OCI-LY7 (cell line): ENCODE results near the gene DOCK7. TPM values are rescaled to one million over a fixed set of nuclear protein-coding genes. Genes with fewer than 3 reads are reported as not detected.
"Not testable (repeated sequence)": the region's sequence is repeated elsewhere in the genome, so short reads cannot be mapped to it uniquely, and the experiment has no call there.

ENCODE experiments used
- BruUV-seq: library from RNA; stranded (reverse); fragments of 400-500 nt; replicated peaks from 2 replicates; lab custom pipeline; 2021; lab: Mats Ljungman, UMichigan
- CTCF ChIA-PET: fragments of 300-600 bp; sonication (Branson Sonifier 250); formaldehyde crosslinking; loops from one replicate; lab custom pipeline; 2022; ENCODE audit warnings: antibody characterized with exemption; ENCODE audit not compliant: unreplicated experiment; lab: Charles Lee
- POLR2A ChIA-PET: fragments of 300-600 bp; sonication (Branson Sonifier 250); formaldehyde crosslinking; loops from one replicate; lab custom pipeline; 2022; ENCODE audit warnings: antibody characterized with exemption; lab: Charles Lee
- DNase-seq: peaks from one replicate; pipeline ENCODE4 v3.0.0-alpha.2; 2015; ENCODE audit warnings: low spot score
- H2AFZ ChIP-seq: fragments of 200-600 bp; sonication (generic), shearing (Covaris generic); 2 replicates; pipeline ENCODE4 v1.6.1; 2014; ENCODE audit warnings: mild to moderate bottlenecking, antibody characterized with exemption, low read length, moderate library complexity
- H3K27ac ChIP-seq: fragments of 200-600 bp; sonication (generic); 2 replicates; pipeline ENCODE4 v1.5.1; 2014; ENCODE audit warnings: mixed run types, low read depth, mild to moderate bottlenecking, moderate library complexity, low read length, inconsistent platforms; ENCODE audit not compliant: poor library complexity, severe bottlenecking
- H3K36me3 ChIP-seq: fragments of 200-600 bp; sonication (generic); 2 replicates; pipeline ENCODE4 v1.6.1; 2014; ENCODE audit warnings: mild to moderate bottlenecking, antibody characterized with exemption, low read length, moderate library complexity, mixed read lengths; ENCODE audit not compliant: insufficient read depth
- H3K4me1 ChIP-seq: fragments of 200-600 bp; sonication (generic); 2 replicates; pipeline ENCODE4 v1.5.1; 2014; ENCODE audit warnings: mild to moderate bottlenecking, low read length; ENCODE audit not compliant: insufficient read depth, poor library complexity, severe bottlenecking
- H3K4me2 ChIP-seq: fragments of 200-600 bp; sonication (generic); 2 replicates; pipeline ENCODE4 v1.6.1; 2014; ENCODE audit warnings: mild to moderate bottlenecking, low read length
- H3K4me3 ChIP-seq: fragments of 200-600 bp; sonication (generic); 2 replicates; pipeline ENCODE4 v1.5.1; 2014; ENCODE audit warnings: mild to moderate bottlenecking, low read depth, low read length; ENCODE audit not compliant: poor library complexity, severe bottlenecking
- H3K79me2 ChIP-seq: fragments of 200-600 bp; sonication (generic); 2 replicates; pipeline ENCODE4 v1.6.1; 2016; ENCODE audit warnings: low read depth, mild to moderate bottlenecking, low read length, moderate library complexity, mixed read lengths; ENCODE audit not compliant: insufficient read depth
- H3K9me2 ChIP-seq: fragments of 200-600 bp; sonication (generic); 2 replicates; pipeline ENCODE4 v1.6.1; 2016; ENCODE audit warnings: mild to moderate bottlenecking, low read length, mixed read lengths; ENCODE audit not compliant: insufficient read depth
- H3K9me3 ChIP-seq: fragments of 200-600 bp; sonication (generic); 2 replicates; pipeline ENCODE4 v1.6.1; 2014; ENCODE audit warnings: mild to moderate bottlenecking, mixed run types, low read length, mixed read lengths
- H4K20me1 ChIP-seq: fragments of 200-600 bp; sonication (generic); 2 replicates; pipeline ENCODE4 v1.6.1; 2014; ENCODE audit warnings: mild to moderate bottlenecking, antibody characterized with exemption, low read length, moderate library complexity, mixed read lengths; ENCODE audit not compliant: insufficient read depth
- EZH2phosphoT487 ChIP-seq: fragments of 200-600 bp; sonication (generic); IDR thresholded peaks from 2 replicates; pipeline ENCODE4 v1.6.1; 2018; ENCODE audit warnings: low read depth, borderline replicate concordance, mild to moderate bottlenecking, mixed run types, antibody characterized with exemption, low read length, moderate library complexity, mixed read lengths
- intact Hi-C: fragments of 100-400 bp; cut with micrococcal nuclease; formaldehyde crosslinking; loops from one replicate; pipeline ENCODE4 v1.10.0; 2022; ENCODE audit not compliant: unreplicated experiment
- total RNA-seq, 2 experiments: library from RNA; depleted of rRNA in 1 of 2; stranded (reverse); fragments of >200 nt in 1 of 2; shearing (Covaris generic) in 1 of 2; gene quantifications; 2 replicates each; pipeline ENCODE4 v1.2.3, GENCODE V29; 2014 to 2022
- TF ChIP-seq, protein P1 (sequence below): fragments of 200-600 bp; sonication (generic); conservative IDR thresholded peaks from 2 replicates; pipeline ENCODE4 v1.5.1; 2014; ENCODE audit warnings: mild to moderate bottlenecking, antibody characterized with exemption, low read length, moderate library complexity, mixed read lengths

The DOCK7 gene
- total RNA-seq, 2 experiments from 2014 or later = 19.5 to 20.3 TPM

DNA sequence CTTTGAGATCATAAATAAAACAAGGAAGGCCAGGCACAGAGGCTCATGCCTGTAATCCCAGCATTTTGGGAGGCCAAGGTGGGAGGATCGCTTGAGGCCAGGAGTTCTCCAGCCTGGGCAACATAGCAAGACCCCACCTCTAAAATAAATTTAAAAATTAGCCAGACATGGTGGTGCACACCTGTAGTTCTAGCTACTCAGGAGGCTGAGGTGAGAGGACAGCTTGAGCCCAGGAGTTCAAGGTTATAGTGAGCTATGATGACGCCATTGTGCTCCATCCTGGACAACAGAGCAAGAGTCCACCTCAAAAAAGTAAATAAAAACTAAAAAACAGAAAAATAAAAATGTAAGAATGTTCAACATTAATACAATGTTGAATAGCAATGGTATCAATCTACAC, 10.4 kb downstream of the DOCK7 start:
- H3K27ac ChIP-seq, DNase-seq, H2AFZ ChIP-seq, H3K4me1 ChIP-seq, H3K4me3 ChIP-seq, H3K79me2 ChIP-seq, CTCF ChIA-PET, H4K20me1 ChIP-seq, H3K36me3 ChIP-seq, intact Hi-C loops, H3K4me2 ChIP-seq, H3K9me2 ChIP-seq, BruUV-seq, H3K9me3 ChIP-seq: not testable (repeated sequence)
- POLR2A ChIA-PET = interaction anchor here (0.6 kb wide), 1 partner anchor 148 kb away, joined by 3 read pairs; no protein-coding TSS in a partner anchor

DNA sequence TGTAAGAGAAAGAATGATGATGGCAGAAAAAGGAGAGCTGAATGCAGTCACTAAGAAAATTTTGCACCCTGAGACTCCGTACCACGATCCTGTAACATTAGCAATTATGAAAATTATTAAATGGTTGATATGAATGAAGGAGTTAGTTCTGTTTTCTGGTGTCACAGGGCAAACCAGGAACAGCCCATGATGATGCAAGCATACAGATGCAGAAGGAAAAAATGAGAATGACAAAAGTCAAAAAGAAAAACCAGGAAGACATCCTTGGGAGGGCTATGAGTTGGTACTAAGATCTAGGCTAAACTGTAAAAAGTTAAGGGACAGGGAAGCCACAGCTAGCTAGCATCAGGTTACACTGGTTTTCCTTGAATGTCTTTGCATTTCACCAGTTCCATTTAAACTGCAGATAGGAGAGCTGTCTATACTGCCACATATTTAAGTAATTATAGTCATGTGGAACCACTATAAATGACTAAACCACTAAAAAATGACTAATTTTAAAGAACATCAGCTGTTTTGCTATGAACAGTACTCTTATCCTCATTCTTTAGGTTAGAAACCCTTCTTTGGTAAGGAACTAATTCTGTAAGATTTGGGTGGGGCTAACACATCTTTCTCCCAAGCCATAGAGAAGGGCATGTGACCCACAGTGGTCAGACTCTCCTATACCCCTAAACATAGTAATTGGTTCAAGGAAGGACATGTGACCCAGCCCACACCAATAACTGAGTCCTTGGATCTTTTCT, 11.4 kb downstream of the DOCK7 start:
- H2AFZ ChIP-seq = no peak overlapping the region
- H4K20me1 ChIP-seq = no peaks in the 10 kb centered on the region
- POLR2A ChIA-PET = interaction anchor here (1.2 kb wide), 1 partner anchor 13 kb away, joined by 3 read pairs; no protein-coding TSS in a partner anchor
- TF ChIP-seq, protein P1, sequence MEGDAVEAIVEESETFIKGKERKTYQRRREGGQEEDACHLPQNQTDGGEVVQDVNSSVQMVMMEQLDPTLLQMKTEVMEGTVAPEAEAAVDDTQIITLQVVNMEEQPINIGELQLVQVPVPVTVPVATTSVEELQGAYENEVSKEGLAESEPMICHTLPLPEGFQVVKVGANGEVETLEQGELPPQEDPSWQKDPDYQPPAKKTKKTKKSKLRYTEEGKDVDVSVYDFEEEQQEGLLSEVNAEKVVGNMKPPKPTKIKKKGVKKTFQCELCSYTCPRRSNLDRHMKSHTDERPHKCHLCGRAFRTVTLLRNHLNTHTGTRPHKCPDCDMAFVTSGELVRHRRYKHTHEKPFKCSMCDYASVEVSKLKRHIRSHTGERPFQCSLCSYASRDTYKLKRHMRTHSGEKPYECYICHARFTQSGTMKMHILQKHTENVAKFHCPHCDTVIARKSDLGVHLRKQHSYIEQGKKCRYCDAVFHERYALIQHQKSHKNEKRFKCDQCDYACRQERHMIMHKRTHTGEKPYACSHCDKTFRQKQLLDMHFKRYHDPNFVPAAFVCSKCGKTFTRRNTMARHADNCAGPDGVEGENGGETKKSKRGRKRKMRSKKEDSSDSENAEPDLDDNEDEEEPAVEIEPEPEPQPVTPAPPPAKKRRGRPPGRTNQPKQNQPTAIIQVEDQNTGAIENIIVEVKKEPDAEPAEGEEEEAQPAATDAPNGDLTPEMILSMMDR = no peak
- no peak for TF ChIP-seq EZH2phosphoT487
- H3K36me3 ChIP-seq = no peaks in the 10 kb centered on the region
- H3K79me2 ChIP-seq = no peaks in the 10 kb centered on the region
- CTCF ChIA-PET = no interaction called here
- no peak overlapping the region for H3K4me2 ChIP-seq
- no peaks in the 10 kb centered on the region for H3K4me1 ChIP-seq
- no peaks in the 10 kb centered on the region for H3K9me2 ChIP-seq
- no peaks in the 10 kb centered on the region for H3K9me3 ChIP-seq
- no peak overlapping the region for H3K27ac ChIP-seq
- intact Hi-C loops = no loop called here
- no peak for DNase-seq
- no TSS peak for BruUV-seq
- H3K4me3 ChIP-seq = no peak overlapping the region

DNA sequence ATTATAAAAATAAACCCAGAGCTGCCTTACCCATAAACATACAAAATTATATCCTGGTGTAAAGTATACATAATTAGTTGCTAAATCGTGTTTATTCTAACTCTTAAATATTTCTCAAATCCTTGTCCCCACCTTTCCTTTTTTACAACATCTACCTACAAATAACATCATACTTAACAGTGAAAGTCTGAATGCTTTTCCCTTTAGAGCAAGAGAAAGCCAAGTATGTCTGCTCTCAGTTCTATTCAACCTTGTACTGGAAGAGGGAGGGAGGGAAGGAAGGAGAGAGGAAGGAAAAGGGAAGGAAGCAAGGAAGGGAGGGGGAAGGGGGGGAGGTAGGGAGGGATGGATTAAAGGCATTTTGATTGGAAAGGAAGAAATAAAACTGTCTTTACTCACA, 14.6 kb downstream of the DOCK7 start:
- Histone ChIP-seq H3K9me2 (no peaks in the 10 kb centered on the region), H2AFZ (no peak overlapping the region), H3K9me3 (no peaks in the 10 kb centered on the region), H3K4me3 (no peak overlapping the region), H3K4me1 (no peaks in the 10 kb centered on the region), H3K4me2 (no peak overlapping the region), H4K20me1 (no peaks in the 10 kb centered on the region), H3K79me2 (no peaks in the 10 kb centered on the region), H3K36me3 (no peaks in the 10 kb centered on the region), H3K27ac (no peak overlapping the region)
- BruUV-seq = no TSS peak
- DNase-seq = no peak
- TF ChIP-seq, protein P1 = no peak
- no peak for TF ChIP-seq EZH2phosphoT487
- CTCF ChIA-PET = no interaction called here
- intact Hi-C loops = no loop called here
- POLR2A ChIA-PET = no interaction called here
